GM12878 (cell line): ENCODE results near the gene ITGAL. TPM values are rescaled to one million over a fixed set of nuclear protein-coding genes. Genes with fewer than 3 reads are reported as not detected.

Source experiments
- DPF2 ChIP-seq: fragments of 450-650 bp; IDR thresholded peaks from 2 replicates; pipeline ENCODE4 v1.6.1; 2017; ENCODE audit warnings: mild to moderate bottlenecking
- EGR1 ChIP-seq, 2 experiments: IDR thresholded peaks; 1 replicate in 1 of 2; 2 replicates in 1 of 2; pipeline ENCODE4 v1.6.1; 2011 to 2012; ENCODE audit warnings: low read depth in 2 of 2, low read length in 2 of 2, borderline replicate concordance in 1 of 2, mild to moderate bottlenecking in 1 of 2, moderate library complexity in 1 of 2
- IKZF1 ChIP-seq: fragments of 450-650 bp; conservative IDR thresholded peaks from 2 replicates; pipeline ENCODE4 v1.6.1; 2017; ENCODE audit warnings: antibody characterized with exemption, mild to moderate bottlenecking
- MEF2B ChIP-seq: fragments of 450-650 bp; IDR thresholded peaks from 2 replicates; pipeline ENCODE4 v1.6.1; 2018; ENCODE audit warnings: mild to moderate bottlenecking, moderate library complexity; ENCODE audit not compliant: partially characterized antibody, poor library complexity, severe bottlenecking
- NBN ChIP-seq: fragments of 450-650 bp; IDR thresholded peaks from 2 replicates; pipeline ENCODE4 v1.6.1; 2016
- NR2F1 ChIP-seq: fragments of 450-650 bp; conservative IDR thresholded peaks from 2 replicates; pipeline ENCODE4 v1.6.1; 2017; ENCODE audit warnings: mild to moderate bottlenecking
- POU2F2 ChIP-seq: IDR thresholded peaks from 3 replicates; pipeline ENCODE4 v1.6.1; 2011; ENCODE audit warnings: low read depth, mild to moderate bottlenecking, low read length, borderline replicate concordance
- RAD51 ChIP-seq: fragments of 450-650 bp; IDR thresholded peaks from 2 replicates; pipeline ENCODE4 v1.6.1; 2016; ENCODE audit warnings: moderate library complexity, mild to moderate bottlenecking, inconsistent platforms
- RUNX3 ChIP-seq: IDR thresholded peaks from 2 replicates; pipeline ENCODE4 v1.6.1; 2012; ENCODE audit warnings: low read length, inconsistent platforms
- TARDBP ChIP-seq: IDR thresholded peaks from 2 replicates; pipeline ENCODE4 v1.6.1; 2016; ENCODE audit warnings: borderline replicate concordance
- ZNF217 ChIP-seq: fragments of 450-650 bp; IDR thresholded peaks from 2 replicates; pipeline ENCODE4 v1.6.1; 2017; ENCODE audit warnings: antibody characterized with exemption, mild to moderate bottlenecking
- polyA plus RNA-seq, 11 experiments: library from polyadenylated mRNA; depleted of rRNA in 4 of 11; unstranded in 6 of 11; stranded (reverse) in 5 of 11; fragments of >200 nt; fragmentation: Nextera tagmentation in 4 of 11; fragmentation: Illumina TruSeq in 1 of 11; extraction: Ambion mirVana in 4 of 11; extraction: Trizol in 1 of 11; gene quantifications; 1 replicate in 1 of 11; 2 replicates in 10 of 11; pipeline versions ENCODE4 v1.2.1 to v1.2.3, GENCODE V29; 2011 to 2016; ENCODE audit warnings: inconsistent platforms in 2 of 11, missing spikeins in 2 of 11, low read depth in 1 of 11
- total RNA-seq, 4 experiments: library from RNA; depleted of rRNA in 3 of 4; stranded (reverse); fragments of >200 nt in 3 of 4; fragmentation: Illumina TruSeq in 1 of 4; extraction: Trizol in 1 of 4; gene quantifications; 2 replicates each; pipeline versions ENCODE4 v1.2.1 to v1.2.3, GENCODE V29; 2013 to 2021
- TF ChIP-seq, protein P1 (sequence below): IDR thresholded peaks from 2 replicates; pipeline ENCODE4 v1.6.1; 2012; ENCODE audit warnings: improper control_type of control experiment, low read depth, low read length; ENCODE audit not compliant: insufficient replicate concordance
- TF ChIP-seq, protein P2 (sequence below): IDR thresholded peaks from 2 replicates; pipeline ENCODE4 v1.6.1; 2012; ENCODE audit warnings: low read depth, low read length, improper control_type of control experiment
- TF ChIP-seq, protein P3 (sequence below): fragments of 450-650 bp; formaldehyde crosslinking; IDR thresholded peaks from 2 replicates; pipeline ENCODE4 v1.4.0; 2020; ENCODE audit warnings: mild to moderate bottlenecking, moderate library complexity
- TF ChIP-seq, protein P4 (sequence below): IDR thresholded peaks from 2 replicates; pipeline ENCODE4 v1.6.1; 2011; ENCODE audit warnings: borderline replicate concordance, low read depth, mild to moderate bottlenecking, moderate library complexity, low read length; ENCODE audit not compliant: insufficient read depth, poor library complexity, severe bottlenecking

Gene ITGAL
- total and polyA plus RNA-seq, 10 of the 15 experiments (the other 5 are each of a cell fraction or from before 2014, with no cell fraction given): 10.7 to 170 (median 96.9) TPM

DNA sequence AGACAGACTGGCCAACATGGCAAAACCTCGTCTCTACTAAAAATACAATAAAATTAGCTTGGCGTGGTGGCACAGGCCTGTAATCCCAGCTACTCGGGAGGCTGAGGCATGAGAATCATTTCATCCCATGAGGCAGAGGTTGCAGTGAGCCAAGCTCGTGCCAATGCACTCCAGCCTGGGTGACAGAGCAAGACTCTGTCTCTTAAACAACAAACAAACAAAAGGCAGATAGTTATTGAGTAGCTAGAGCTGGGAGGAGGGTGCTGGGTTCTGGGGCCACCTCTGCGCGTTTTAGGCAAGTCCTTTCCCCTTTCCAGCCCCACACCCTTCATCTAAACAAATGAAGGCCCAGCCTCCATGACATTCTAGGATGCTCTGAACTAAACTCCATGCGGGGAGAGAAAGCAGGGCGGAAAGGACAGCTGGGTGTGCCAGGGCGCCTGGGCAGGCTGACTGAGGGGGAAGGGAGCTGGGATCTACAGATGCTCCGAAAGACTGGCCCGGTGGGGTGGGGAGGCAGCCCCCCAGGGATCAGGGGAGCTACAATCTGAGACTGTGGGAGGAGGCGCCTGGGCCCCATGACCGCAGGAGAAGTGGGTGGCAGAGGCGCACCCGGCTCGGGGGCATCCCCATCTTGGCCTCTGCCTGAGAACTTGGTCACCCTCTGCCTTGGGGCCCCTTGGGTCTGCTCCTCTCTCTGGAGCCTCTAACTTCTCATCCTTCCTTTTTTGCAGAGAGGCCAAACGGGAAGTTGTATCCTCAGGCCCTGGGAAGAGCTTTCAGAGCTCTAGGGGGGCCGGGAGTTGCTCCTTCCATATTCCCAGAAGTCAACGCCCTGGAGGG lies 910 bp downstream of the ITGAL start (continued):
- TF ChIP-seq, protein P1, sequence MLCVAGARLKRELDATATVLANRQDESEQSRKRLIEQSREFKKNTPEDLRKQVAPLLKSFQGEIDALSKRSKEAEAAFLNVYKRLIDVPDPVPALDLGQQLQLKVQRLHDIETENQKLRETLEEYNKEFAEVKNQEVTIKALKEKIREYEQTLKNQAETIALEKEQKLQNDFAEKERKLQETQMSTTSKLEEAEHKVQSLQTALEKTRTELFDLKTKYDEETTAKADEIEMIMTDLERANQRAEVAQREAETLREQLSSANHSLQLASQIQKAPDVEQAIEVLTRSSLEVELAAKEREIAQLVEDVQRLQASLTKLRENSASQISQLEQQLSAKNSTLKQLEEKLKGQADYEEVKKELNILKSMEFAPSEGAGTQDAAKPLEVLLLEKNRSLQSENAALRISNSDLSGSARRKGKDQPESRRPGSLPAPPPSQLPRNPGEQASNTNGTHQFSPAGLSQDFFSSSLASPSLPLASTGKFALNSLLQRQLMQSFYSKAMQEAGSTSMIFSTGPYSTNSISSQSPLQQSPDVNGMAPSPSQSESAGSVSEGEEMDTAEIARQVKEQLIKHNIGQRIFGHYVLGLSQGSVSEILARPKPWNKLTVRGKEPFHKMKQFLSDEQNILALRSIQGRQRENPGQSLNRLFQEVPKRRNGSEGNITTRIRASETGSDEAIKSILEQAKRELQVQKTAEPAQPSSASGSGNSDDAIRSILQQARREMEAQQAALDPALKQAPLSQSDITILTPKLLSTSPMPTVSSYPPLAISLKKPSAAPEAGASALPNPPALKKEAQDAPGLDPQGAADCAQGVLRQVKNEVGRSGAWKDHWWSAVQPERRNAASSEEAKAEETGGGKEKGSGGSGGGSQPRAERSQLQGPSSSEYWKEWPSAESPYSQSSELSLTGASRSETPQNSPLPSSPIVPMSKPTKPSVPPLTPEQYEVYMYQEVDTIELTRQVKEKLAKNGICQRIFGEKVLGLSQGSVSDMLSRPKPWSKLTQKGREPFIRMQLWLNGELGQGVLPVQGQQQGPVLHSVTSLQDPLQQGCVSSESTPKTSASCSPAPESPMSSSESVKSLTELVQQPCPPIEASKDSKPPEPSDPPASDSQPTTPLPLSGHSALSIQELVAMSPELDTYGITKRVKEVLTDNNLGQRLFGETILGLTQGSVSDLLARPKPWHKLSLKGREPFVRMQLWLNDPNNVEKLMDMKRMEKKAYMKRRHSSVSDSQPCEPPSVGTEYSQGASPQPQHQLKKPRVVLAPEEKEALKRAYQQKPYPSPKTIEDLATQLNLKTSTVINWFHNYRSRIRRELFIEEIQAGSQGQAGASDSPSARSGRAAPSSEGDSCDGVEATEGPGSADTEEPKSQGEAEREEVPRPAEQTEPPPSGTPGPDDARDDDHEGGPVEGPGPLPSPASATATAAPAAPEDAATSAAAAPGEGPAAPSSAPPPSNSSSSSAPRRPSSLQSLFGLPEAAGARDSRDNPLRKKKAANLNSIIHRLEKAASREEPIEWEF: peak; percentile 87
- 0 out of 2 replicates have a peak, but pooled peaks have one; percentile 23 for TF ChIP-seq RAD51
- peak; percentile 75; the same call in 1 of the 2 replicates for TF ChIP-seq DPF2
- TF ChIP-seq ZNF217: peak; percentile 19; the same call in 1 of the 2 replicates
- peak; percentile 46; the same call in 1 of the 3 replicates for TF ChIP-seq POU2F2
- TF ChIP-seq EGR1 (IDR thresholded peaks at IDR 0.05; ENCODE audit: borderline replicate concordance in 1 of 2, low read depth in 2 of 2, low read length in 2 of 2): peak in 1 of 2 experiments; percentile 95; a peak in 2 of 3 replicates
- TF ChIP-seq IKZF1: peak; percentile 97
- peak; percentile 95 for TF ChIP-seq RUNX3
- peak; percentile 99 for TF ChIP-seq MEF2B
- peak; percentile 66; the same call in 1 of the 2 replicates for TF ChIP-seq TARDBP
- TF ChIP-seq NBN: peak; percentile 80
- peak; percentile 93 for TF ChIP-seq NR2F1
- TF ChIP-seq, protein P2, sequence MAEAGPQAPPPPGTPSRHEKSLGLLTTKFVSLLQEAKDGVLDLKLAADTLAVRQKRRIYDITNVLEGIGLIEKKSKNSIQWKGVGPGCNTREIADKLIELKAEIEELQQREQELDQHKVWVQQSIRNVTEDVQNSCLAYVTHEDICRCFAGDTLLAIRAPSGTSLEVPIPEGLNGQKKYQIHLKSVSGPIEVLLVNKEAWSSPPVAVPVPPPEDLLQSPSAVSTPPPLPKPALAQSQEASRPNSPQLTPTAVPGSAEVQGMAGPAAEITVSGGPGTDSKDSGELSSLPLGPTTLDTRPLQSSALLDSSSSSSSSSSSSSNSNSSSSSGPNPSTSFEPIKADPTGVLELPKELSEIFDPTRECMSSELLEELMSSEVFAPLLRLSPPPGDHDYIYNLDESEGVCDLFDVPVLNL: 0 out of 2 replicates have a peak, but pooled peaks have one; percentile 10
- TF ChIP-seq, protein P3, sequence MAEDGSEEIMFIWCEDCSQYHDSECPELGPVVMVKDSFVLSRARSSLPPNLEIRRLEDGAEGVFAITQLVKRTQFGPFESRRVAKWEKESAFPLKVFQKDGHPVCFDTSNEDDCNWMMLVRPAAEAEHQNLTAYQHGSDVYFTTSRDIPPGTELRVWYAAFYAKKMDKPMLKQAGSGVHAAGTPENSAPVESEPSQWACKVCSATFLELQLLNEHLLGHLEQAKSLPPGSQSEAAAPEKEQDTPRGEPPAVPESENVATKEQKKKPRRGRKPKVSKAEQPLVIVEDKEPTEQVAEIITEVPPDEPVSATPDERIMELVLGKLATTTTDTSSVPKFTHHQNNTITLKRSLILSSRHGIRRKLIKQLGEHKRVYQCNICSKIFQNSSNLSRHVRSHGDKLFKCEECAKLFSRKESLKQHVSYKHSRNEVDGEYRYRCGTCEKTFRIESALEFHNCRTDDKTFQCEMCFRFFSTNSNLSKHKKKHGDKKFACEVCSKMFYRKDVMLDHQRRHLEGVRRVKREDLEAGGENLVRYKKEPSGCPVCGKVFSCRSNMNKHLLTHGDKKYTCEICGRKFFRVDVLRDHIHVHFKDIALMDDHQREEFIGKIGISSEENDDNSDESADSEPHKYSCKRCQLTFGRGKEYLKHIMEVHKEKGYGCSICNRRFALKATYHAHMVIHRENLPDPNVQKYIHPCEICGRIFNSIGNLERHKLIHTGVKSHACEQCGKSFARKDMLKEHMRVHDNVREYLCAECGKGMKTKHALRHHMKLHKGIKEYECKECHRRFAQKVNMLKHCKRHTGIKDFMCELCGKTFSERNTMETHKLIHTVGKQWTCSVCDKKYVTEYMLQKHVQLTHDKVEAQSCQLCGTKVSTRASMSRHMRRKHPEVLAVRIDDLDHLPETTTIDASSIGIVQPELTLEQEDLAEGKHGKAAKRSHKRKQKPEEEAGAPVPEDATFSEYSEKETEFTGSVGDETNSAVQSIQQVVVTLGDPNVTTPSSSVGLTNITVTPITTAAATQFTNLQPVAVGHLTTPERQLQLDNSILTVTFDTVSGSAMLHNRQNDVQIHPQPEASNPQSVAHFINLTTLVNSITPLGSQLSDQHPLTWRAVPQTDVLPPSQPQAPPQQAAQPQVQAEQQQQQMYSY (CRISPR knock-in tag): no peak
- TF ChIP-seq, protein P4, sequence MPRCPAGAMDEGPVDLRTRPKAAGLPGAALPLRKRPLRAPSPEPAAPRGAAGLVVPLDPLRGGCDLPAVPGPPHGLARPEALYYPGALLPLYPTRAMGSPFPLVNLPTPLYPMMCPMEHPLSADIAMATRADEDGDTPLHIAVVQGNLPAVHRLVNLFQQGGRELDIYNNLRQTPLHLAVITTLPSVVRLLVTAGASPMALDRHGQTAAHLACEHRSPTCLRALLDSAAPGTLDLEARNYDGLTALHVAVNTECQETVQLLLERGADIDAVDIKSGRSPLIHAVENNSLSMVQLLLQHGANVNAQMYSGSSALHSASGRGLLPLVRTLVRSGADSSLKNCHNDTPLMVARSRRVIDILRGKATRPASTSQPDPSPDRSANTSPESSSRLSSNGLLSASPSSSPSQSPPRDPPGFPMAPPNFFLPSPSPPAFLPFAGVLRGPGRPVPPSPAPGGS: peak; percentile 70
